Natural killer cell (primary cell): ENCODE measurements around the gene RNF6. TPM values are rescaled to one million over a fixed set of nuclear protein-coding genes. Genes with fewer than 3 reads are reported as not detected.

ENCODE experiments used
- ATAC-seq, 3 donors: fragments of 150-1000 bp in 2 of 3; fragments of 200-7000 bp in 1 of 3; cut with Tn5 transposase; 1 replicate in 1 of 3; 2 replicates in 2 of 3; pipeline ENCODE4 v1.10.0; 2021; ENCODE audit warnings: mild to moderate bottlenecking in 2 of 3, moderate library complexity in 2 of 3
- DNase-seq, 2 donors: peaks; one replicate each; pipeline versions ENCODE4 v3.0.0 to v3.0.0-alpha.2; 2013 to 2021; ENCODE audit warnings: mixed read lengths in 1 of 2
- H3K27ac ChIP-seq: one replicate; pipeline ENCODE4 v1.5.1; 2013; ENCODE audit warnings: mild to moderate bottlenecking, low read length
- H3K27me3 ChIP-seq: one replicate; pipeline ENCODE4 v1.6.1; 2013; ENCODE audit warnings: low read length; ENCODE audit not compliant: control insufficient read depth, insufficient read depth
- H3K36me3 ChIP-seq: one replicate; pipeline ENCODE4 v1.6.1; 2013; ENCODE audit warnings: low read length; ENCODE audit not compliant: control insufficient read depth, insufficient read depth
- H3K4me1 ChIP-seq: one replicate; pipeline ENCODE4 v1.6.1; 2013; ENCODE audit warnings: low read length; ENCODE audit not compliant: control insufficient read depth, insufficient read depth
- H3K4me3 ChIP-seq: one replicate; pipeline ENCODE4 v1.5.1; 2013; ENCODE audit warnings: low read length
- H3K9me3 ChIP-seq: one replicate; pipeline ENCODE4 v1.6.1; 2013; ENCODE audit warnings: low read length; ENCODE audit not compliant: control insufficient read depth, insufficient read depth
- H3K27ac Mint-ChIP-seq, 2 donors: one replicate each; pipeline ENCODE4 v1.8.0; 2022; ENCODE audit warnings: mild to moderate bottlenecking in 2 of 2, mixed read lengths in 2 of 2, moderate library complexity in 1 of 2
- H3K27me3 Mint-ChIP-seq, 2 donors: one replicate each; pipeline ENCODE4 v1.8.0; 2022; ENCODE audit warnings: low read depth in 2 of 2, mixed read lengths in 2 of 2
- H3K36me3 Mint-ChIP-seq: one replicate; pipeline ENCODE4 v1.8.0; 2022; ENCODE audit warnings: mixed read lengths
- H3K4me1 Mint-ChIP-seq, 2 donors: one replicate each; pipeline ENCODE4 v1.8.0; 2022; ENCODE audit warnings: mixed read lengths in 2 of 2
- H3K4me3 Mint-ChIP-seq: one replicate; pipeline ENCODE4 v1.8.0; 2022; ENCODE audit warnings: mild to moderate bottlenecking, moderate library complexity, mixed read lengths
- H3K9me3 Mint-ChIP-seq, 2 donors: one replicate each; pipeline ENCODE4 v1.8.0; 2022; ENCODE audit warnings: mixed read lengths in 2 of 2
- CTCF ChIP-seq: fragments of 200-600 bp; IDR thresholded peaks from one replicate; pipeline ENCODE4 v1.8.0; 2022; ENCODE audit warnings: antibody characterized with exemption
- WGBS: methylation state at CpG from one replicate; pipeline ENCODE4 v1.1.7; 2013; ENCODE audit warnings: missing lambda C conversion rate; ENCODE audit not compliant: insufficient coverage; 5-methylcytosine and 5-hydroxymethylcytosine counted together
- intact Hi-C: fragments of 100-400 bp; cut with micrococcal nuclease; formaldehyde crosslinking; loops from one replicate; pipeline ENCODE4 v1.14.2; 2022
- total RNA-seq, 4 donors: library from RNA; stranded (reverse); fragments of 120-200 nt in 1 of 4; gene quantifications; one replicate each; pipeline versions ENCODE4 v1.2.3 to v1.2.4, GENCODE V29; 2013 to 2022

RNF6 gene
- total RNA-seq, 3 donors from 2014 or later (not counting 1 experiment from before 2014, with no cell fraction given): 49.8 to 62.3 (median 52.6) TPM

GRCh38 chr13:26229080-26229615, 7.0 kb upstream of the RNF6 start:
- Mint-ChIP-seq H3K9me3 (no peaks in the 10 kb centered on the region), H3K4me3 (no peak overlapping the region), H3K36me3 (no peaks in the 10 kb centered on the region), H3K27ac (no peak overlapping the region), H3K4me1 (no peaks in the 10 kb centered on the region), H3K27me3 (peaks cover 10 to 14% of the 10 kb centered on the region in 2 donors)
- Histone ChIP-seq H3K27ac (no peak overlapping the region), H3K9me3 (no peaks in the 10 kb centered on the region), H3K4me3 (no peak overlapping the region), H3K27me3 (no peaks in the 10 kb centered on the region), H3K36me3 (no peaks in the 10 kb centered on the region), H3K4me1 (no peaks in the 10 kb centered on the region)
- no peak for DNase-seq
- ATAC-seq: no peak
- 87% methylated on average over 9 of the region's 13 CpGs for WGBS
- intact Hi-C loops: no loop called here
- TF ChIP-seq CTCF: no peak

- peaks cover 5% of the 10 kb centered on the region in 2 donors for H3K4me1 Mint-ChIP-seq
- no peak for DNase-seq
- H3K4me1 ChIP-seq: no peaks in the 10 kb centered on the region
- H3K4me3 ChIP-seq: no peak overlapping the region
- WGBS: 88% methylated on average over 2 of the region's 2 CpGs
- H3K36me3 Mint-ChIP-seq: no peaks in the 10 kb centered on the region
- H3K27me3 Mint-ChIP-seq: peaks cover 10 to 14% of the 10 kb centered on the region in 2 donors
- no peaks in the 10 kb centered on the region for H3K9me3 Mint-ChIP-seq
- intact Hi-C loops: no loop called here
- no peaks in the 10 kb centered on the region for H3K9me3 ChIP-seq
- no peak for ATAC-seq
- no peaks in the 10 kb centered on the region for H3K36me3 ChIP-seq
- H3K27ac ChIP-seq: no peak overlapping the region
- H3K27ac Mint-ChIP-seq: no peak overlapping the region
- no peak for TF ChIP-seq CTCF
- H3K4me3 Mint-ChIP-seq: no peak overlapping the region
- H3K27me3 ChIP-seq: no peaks in the 10 kb centered on the region
Measured at GRCh38 chr13:26228096-26228495, 6.0 kb upstream of the RNF6 start.

- H3K27ac Mint-ChIP-seq: no peak overlapping the region
- no peaks in the 10 kb centered on the region for H3K9me3 ChIP-seq
- intact Hi-C loops: no loop called here
- no peaks in the 10 kb centered on the region for H3K36me3 Mint-ChIP-seq
- no peaks in the 10 kb centered on the region for H3K27me3 ChIP-seq
- H3K4me1 ChIP-seq: peaks cover 4% of the 10 kb centered on the region
- no peak for ATAC-seq
- peaks cover 10 to 14% of the 10 kb centered on the region in 2 donors for H3K27me3 Mint-ChIP-seq
- H3K4me1 Mint-ChIP-seq: peaks cover 12% of the 10 kb centered on the region in 2 donors
- no peaks in the 10 kb centered on the region for H3K36me3 ChIP-seq
- no peak overlapping the region for H3K4me3 Mint-ChIP-seq
- H3K4me3 ChIP-seq: no peak overlapping the region
- no peak for TF ChIP-seq CTCF
- no peak overlapping the region for H3K27ac ChIP-seq
- no peaks in the 10 kb centered on the region for H3K9me3 Mint-ChIP-seq
- 88% methylated on average over 6 of the region's 6 CpGs for WGBS
- no peak for DNase-seq
Measured at GRCh38 chr13:26227166-26227971, 5.3 kb upstream of the RNF6 start.
